Retinal pigment epithelial cell (primary cell): ENCODE results near the gene SPATA7.

ENCODE experiments used
- DNase-seq: peaks from one replicate; pipeline ENCODE4 v3.0.0-alpha.2; 2010; ENCODE audit warnings: low read depth
- H3K4me3 ChIP-seq: 2 replicates; pipeline ENCODE4 v1.5.1; 2011; ENCODE audit warnings: mild to moderate bottlenecking, low read length, control low read depth, moderate library complexity
- TF ChIP-seq, protein P1 (sequence below): conservative IDR thresholded peaks from 2 replicates; pipeline ENCODE4 v1.5.1; 2011; ENCODE audit warnings: low read depth, low read length, control low read depth, inconsistent platforms

SPATA7 gene

DNA sequence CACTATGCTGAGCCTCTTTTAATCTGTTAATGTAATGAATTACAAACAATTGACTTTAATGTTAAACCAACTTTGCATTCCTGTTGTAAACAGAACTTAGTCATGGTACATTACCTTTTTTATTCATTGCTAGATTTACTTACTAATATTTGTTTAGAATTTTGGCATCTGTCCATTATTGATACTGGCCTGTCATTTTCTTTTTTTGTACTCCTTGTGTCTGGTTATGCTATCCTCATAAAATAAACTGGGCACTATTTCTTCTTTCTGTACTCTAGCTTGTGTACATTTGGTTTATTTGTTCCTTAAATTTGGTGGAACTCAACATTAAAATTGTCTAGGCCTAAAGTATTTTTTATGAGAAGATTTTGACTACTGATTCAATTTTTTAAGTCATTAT lies 32.1 kb downstream of the SPATA7 start:
- H3K4me3 ChIP-seq = no peak overlapping the region
- TF ChIP-seq, protein P1, sequence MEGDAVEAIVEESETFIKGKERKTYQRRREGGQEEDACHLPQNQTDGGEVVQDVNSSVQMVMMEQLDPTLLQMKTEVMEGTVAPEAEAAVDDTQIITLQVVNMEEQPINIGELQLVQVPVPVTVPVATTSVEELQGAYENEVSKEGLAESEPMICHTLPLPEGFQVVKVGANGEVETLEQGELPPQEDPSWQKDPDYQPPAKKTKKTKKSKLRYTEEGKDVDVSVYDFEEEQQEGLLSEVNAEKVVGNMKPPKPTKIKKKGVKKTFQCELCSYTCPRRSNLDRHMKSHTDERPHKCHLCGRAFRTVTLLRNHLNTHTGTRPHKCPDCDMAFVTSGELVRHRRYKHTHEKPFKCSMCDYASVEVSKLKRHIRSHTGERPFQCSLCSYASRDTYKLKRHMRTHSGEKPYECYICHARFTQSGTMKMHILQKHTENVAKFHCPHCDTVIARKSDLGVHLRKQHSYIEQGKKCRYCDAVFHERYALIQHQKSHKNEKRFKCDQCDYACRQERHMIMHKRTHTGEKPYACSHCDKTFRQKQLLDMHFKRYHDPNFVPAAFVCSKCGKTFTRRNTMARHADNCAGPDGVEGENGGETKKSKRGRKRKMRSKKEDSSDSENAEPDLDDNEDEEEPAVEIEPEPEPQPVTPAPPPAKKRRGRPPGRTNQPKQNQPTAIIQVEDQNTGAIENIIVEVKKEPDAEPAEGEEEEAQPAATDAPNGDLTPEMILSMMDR = no peak
- DNase-seq = no peak

DNA sequence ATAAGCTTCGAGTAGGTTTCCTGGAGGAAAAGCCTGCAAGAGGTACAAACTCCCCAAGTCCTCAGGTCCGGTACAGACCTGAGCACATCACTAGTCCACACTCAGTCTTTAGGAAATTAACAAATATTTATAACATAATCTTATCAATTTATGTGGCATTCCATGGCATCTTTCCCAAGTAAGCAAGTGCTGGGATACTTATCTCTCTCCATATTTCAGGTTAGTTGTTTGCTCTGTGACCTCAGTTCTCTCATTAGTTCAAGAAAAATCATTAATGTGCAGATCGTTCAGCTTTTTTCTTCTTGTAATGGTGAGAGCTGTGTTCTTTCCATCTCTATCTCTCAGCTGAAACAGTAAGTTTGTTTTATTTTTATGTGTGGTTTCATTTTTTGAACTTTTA lies 34.7 kb downstream of the SPATA7 start:
- TF ChIP-seq, protein P1 = no peak
- H3K4me3 ChIP-seq = no peak overlapping the region
- no peak for DNase-seq

DNA sequence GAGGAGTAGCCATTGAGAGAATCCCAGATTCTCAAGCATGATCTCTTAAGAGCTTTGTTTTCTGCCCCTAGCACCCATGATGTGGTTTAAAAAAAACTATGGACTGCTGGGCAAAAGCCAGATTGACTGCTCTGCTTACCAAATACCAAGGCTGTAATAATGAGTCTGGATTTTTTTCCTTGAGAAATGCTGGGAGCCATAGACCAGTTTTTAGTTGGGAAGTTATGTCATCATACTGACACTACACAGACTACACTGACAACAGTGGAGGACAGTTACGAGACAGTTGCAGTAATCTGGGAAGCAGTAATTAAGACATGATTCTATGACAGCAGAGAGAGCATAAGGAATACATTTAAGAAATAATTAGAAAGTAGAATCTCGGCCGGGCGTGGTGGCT lies 35.8 kb downstream of the SPATA7 start:
- TF ChIP-seq, protein P1 = no peak
- H3K4me3 ChIP-seq = no peak overlapping the region
- DNase-seq = no peak

DNA sequence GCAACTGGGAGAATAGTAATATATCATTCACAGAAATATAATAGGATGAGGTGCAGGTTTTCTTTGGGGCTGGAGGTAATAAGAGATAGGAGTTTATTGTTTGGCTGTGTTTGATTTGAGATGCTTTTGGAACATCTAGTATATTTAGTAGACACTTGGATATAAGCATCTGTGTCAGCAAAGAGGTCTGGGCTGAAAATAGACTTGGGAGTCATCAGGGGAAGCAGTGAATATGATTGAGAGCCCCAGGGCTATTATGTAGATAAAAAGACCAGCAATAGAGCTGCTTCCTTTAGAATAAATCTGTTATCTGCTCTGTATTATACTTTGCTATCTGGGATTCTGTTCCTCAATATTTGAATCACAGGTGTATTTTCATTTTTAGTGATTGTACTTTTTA lies 36.6 kb downstream of the SPATA7 start:
- no peak overlapping the region for H3K4me3 ChIP-seq
- DNase-seq = no peak
- TF ChIP-seq, protein P1 = no peak

DNA sequence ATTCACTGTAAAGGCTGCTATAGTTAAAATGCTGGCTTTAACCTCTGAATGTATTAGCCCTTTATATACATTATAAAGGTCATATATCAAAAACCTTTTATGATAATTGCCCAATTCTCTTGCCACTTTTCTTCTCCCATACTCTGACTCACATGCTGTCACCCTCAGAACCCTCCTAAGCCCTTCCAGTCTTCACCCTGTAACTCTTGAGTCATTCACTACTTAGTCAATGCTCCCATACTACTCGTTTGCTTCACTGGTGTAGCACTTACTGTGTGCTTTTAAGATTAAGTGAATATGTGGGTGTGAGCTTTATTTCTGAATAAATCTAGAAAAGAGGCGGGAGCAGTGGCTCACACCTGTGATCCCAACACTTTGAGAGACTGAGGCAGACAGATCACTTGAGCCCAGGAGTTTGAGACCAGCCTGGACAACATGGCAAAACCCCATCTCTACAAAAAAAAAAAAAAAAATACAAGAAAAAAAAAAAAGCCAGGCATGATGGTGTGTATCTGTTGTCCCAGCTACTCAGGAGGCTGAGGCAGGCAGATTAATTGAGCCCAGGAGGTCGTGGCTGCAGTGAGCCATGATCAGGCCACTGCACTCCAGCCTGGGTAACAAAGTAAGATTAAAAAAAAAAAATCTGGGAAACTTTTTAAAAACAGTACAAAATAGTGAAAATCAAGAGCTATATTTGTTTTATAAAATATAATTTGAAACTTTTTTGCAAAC lies 37.6 kb downstream of the SPATA7 start:
- H3K4me3 ChIP-seq = no peak overlapping the region
- TF ChIP-seq, protein P1 = no peak
- no peak for DNase-seq

DNA sequence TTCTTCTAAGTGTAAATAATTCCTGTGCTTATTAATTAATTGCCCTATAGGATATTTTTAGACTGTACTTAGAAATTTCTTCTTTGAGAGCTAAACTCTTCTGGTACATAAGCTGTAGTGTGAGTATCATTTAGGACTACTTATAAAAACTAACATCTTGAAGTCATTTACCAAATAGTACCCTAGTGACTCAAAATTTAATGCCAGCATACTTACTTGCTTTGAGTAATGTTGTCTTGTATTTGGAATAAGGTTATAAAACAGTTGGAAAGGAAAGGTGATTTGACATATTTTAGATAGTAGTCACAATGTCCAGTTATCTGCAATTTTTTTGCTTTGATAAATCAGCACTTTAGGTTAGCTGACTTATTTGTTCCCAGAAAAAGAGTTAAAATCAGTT lies 39.1 kb downstream of the SPATA7 start:
- no peak overlapping the region for H3K4me3 ChIP-seq
- TF ChIP-seq, protein P1 = no peak
- DNase-seq = no peak

DNA sequence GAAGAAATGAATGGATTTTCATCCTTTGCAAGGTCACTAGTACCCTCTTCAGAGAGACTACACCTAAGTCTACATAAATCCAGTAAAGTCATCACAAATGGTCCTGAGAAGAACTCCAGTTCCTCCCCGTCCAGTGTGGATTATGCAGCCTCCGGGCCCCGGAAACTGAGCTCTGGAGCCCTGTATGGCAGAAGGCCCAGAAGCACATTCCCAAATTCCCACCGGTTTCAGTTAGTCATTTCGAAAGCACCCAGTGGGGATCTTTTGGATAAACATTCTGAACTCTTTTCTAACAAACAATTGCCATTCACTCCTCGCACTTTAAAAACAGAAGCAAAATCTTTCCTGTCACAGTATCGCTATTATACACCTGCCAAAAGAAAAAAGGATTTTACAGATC lies 40.8 kb downstream of the SPATA7 start:
- DNase-seq = no peak
- TF ChIP-seq, protein P1 = no peak
- no peak overlapping the region for H3K4me3 ChIP-seq
